H1 (cell line): ENCODE results near the gene TVP23A. TPM values are rescaled to one million over a fixed set of nuclear protein-coding genes. Genes with fewer than 3 reads are reported as not detected.

ENCODE experiments used
- CTCF ChIA-PET: fragments of 300-600 bp; sonication (Branson Sonifier 250); formaldehyde crosslinking; loops from one replicate; lab custom pipeline; 2021; ENCODE audit not compliant: partially characterized antibody; lab: Charles Lee
- POLR2A ChIA-PET: fragments of 300-600 bp; sonication (Branson Sonifier 250); formaldehyde crosslinking; loops from one replicate; lab custom pipeline; 2021; ENCODE audit warnings: inconsistent platforms; ENCODE audit not compliant: partially characterized antibody; lab: Charles Lee
- DNase-seq, 2 experiments: peaks; one replicate each; pipeline versions ENCODE4 v3.0.0 to v3.0.0-alpha.2; 2010 to 2022; ENCODE audit warnings: low spot score in 2 of 2, low read depth in 1 of 2, mixed read lengths in 1 of 2
- FAIRE-seq: peaks from 2 replicates; lab custom pipeline; 2011; peaks lifted over from hg19 to GRCh38; lab: Jason Lieb, UNC
- H2AFZ ChIP-seq: 2 replicates; pipeline ENCODE4 v1.8.1; 2012; ENCODE audit warnings: low read length, inconsistent platforms
- H2AK5ac ChIP-seq: 2 replicates; pipeline ENCODE4 v1.6.1; 2013; ENCODE audit warnings: low read depth, low read length
- H2BK120ac ChIP-seq: replicated peaks from 2 replicates; pipeline ENCODE3; 2013; ENCODE audit warnings: low read depth, low read length, inconsistent platforms
- H2BK12ac ChIP-seq: 2 replicates; pipeline ENCODE4 v1.6.1; 2013; ENCODE audit warnings: low read depth, low read length
- H2BK15ac ChIP-seq: 2 replicates; pipeline ENCODE4 v1.6.1; 2013; ENCODE audit warnings: low read length
- H2BK20ac ChIP-seq: 2 replicates; pipeline ENCODE4 v1.6.1; 2013; ENCODE audit warnings: low read length
- H2BK5ac ChIP-seq: 2 replicates; pipeline ENCODE4 v1.6.1; 2013; ENCODE audit warnings: low read depth, low read length
- H3K14ac ChIP-seq: 2 replicates; pipeline ENCODE4 v1.6.1; 2013; ENCODE audit warnings: inconsistent platforms; ENCODE audit not compliant: insufficient read length
- H3K18ac ChIP-seq: 2 replicates; pipeline ENCODE4 v1.6.1; 2013; ENCODE audit warnings: low read length; ENCODE audit errors: extremely low read depth
- H3K23ac ChIP-seq: 2 replicates; pipeline ENCODE4 v1.6.1; 2013; ENCODE audit warnings: inconsistent platforms; ENCODE audit not compliant: insufficient read length
- H3K23me2 ChIP-seq: 2 replicates; pipeline ENCODE4 v1.6.1; 2013; ENCODE audit warnings: low read depth, low read length
- H3K27ac ChIP-seq: 2 replicates; pipeline ENCODE4 v1.6.1; 2011; ENCODE audit warnings: low read depth, low read length, inconsistent platforms
- H3K27me3 ChIP-seq, 4 experiments: replicated peaks in 1 of 4; 1 replicate in 1 of 4; 2 replicates in 3 of 4; pipeline versions ENCODE4 v1.6.1 to v1.8.1; 2011 to 2013; ENCODE audit warnings: low read length in 3 of 4, mild to moderate bottlenecking in 3 of 4, inconsistent platforms in 2 of 4, mixed read lengths in 2 of 4, moderate library complexity in 1 of 4; ENCODE audit not compliant: control insufficient read depth in 3 of 4, insufficient read depth in 3 of 4; ENCODE audit errors: extremely low read depth in 1 of 4
- H3K36me3 ChIP-seq, 4 experiments: 2 replicates each; pipeline versions ENCODE4 v1.6.1 to v1.8.1; 2011 to 2013; ENCODE audit warnings: mild to moderate bottlenecking in 4 of 4, low read length in 3 of 4, moderate library complexity in 2 of 4, control low read depth in 1 of 4, inconsistent platforms in 1 of 4; ENCODE audit not compliant: insufficient read depth in 4 of 4, control insufficient read depth in 2 of 4
- H3K4ac ChIP-seq: replicated peaks from 2 replicates; pipeline ENCODE3; 2013; ENCODE audit warnings: low read length, low read depth, mixed read lengths, inconsistent platforms; ENCODE audit not compliant: insufficient read length
- H3K4me1 ChIP-seq, 4 experiments: replicated peaks in 1 of 4; 1 replicate in 1 of 4; 2 replicates in 3 of 4; pipeline versions ENCODE4 v1.6.1 to v1.8.1; 2011 to 2013; ENCODE audit warnings: low read length in 3 of 4, inconsistent platforms in 2 of 4, mixed read lengths in 1 of 4; ENCODE audit not compliant: insufficient read depth in 4 of 4, control insufficient read depth in 3 of 4
- H3K4me2 ChIP-seq, 2 experiments: 2 replicates each; pipeline versions ENCODE4 v1.6.1 to v1.8.1; 2011 to 2013; ENCODE audit warnings: low read depth in 2 of 2, low read length in 2 of 2, control low read depth in 1 of 2, inconsistent platforms in 1 of 2, mild to moderate bottlenecking in 1 of 2; ENCODE audit not compliant: insufficient read depth in 1 of 2
- H3K4me3 ChIP-seq, 4 experiments: fragments of 200-600, 300-600 bp in 1 of 4; sonication (generic), shearing (Covaris generic), sonication (Bioruptor Twin) in 1 of 4; 2 replicates each; pipeline versions ENCODE4 v1.5.1 to v1.8.1; 2011 to 2016; ENCODE audit warnings: low read length in 4 of 4, low read depth in 3 of 4, control low read depth in 2 of 4, inconsistent platforms in 2 of 4, mild to moderate bottlenecking in 2 of 4, mixed read lengths in 1 of 4, moderate library complexity in 1 of 4; ENCODE audit not compliant: insufficient read depth in 2 of 4; ENCODE audit errors: extremely low read depth in 1 of 4
- H3K56ac ChIP-seq: replicated peaks from 2 replicates; pipeline ENCODE3; 2013; ENCODE audit warnings: low read depth, mild to moderate bottlenecking, mixed read lengths, low read length, inconsistent platforms; ENCODE audit not compliant: insufficient read length
- H3K79me1 ChIP-seq: 2 replicates; pipeline ENCODE4 v1.6.1; 2013; ENCODE audit warnings: low read depth, low read length, control low read depth
- H3K79me2 ChIP-seq, 2 experiments: 2 replicates each; pipeline versions ENCODE4 v1.6.1 to v1.8.1; 2012 to 2013; ENCODE audit warnings: low read length in 2 of 2, mild to moderate bottlenecking in 2 of 2, inconsistent platforms in 1 of 2; ENCODE audit not compliant: insufficient read depth in 2 of 2, control insufficient read depth in 1 of 2
- H3K9ac ChIP-seq, 4 experiments: replicated peaks in 1 of 4; 1 replicate in 1 of 4; 2 replicates in 3 of 4; pipeline versions ENCODE4 v1.6.1 to v1.8.1; 2011 to 2013; ENCODE audit warnings: low read depth in 3 of 4, low read length in 3 of 4, control low read depth in 2 of 4, mild to moderate bottlenecking in 2 of 4, moderate library complexity in 2 of 4, inconsistent platforms in 1 of 4; ENCODE audit errors: extremely low read depth in 1 of 4
- H3K9me3 ChIP-seq, 2 experiments: 2 replicates each; pipeline versions ENCODE4 v1.6.1 to v1.8.1; 2012 to 2013; ENCODE audit warnings: mild to moderate bottlenecking in 2 of 2, moderate library complexity in 2 of 2, control low read depth in 1 of 2, inconsistent platforms in 1 of 2, low read depth in 1 of 2, low read length in 1 of 2, mixed read lengths in 1 of 2; ENCODE audit not compliant: insufficient read depth in 2 of 2
- H4K20me1 ChIP-seq, 2 experiments: replicated peaks in 1 of 2; 2 replicates each; pipeline versions ENCODE3 to v1.8.1; 2011 to 2013; ENCODE audit warnings: inconsistent platforms in 2 of 2, low read length in 2 of 2, mild to moderate bottlenecking in 1 of 2; ENCODE audit not compliant: insufficient read depth in 2 of 2, control insufficient read depth in 1 of 2
- H4K5ac ChIP-seq: 2 replicates; pipeline ENCODE4 v1.6.1; 2013; ENCODE audit warnings: low read length, low read depth, mixed read lengths, inconsistent platforms; ENCODE audit not compliant: insufficient read length
- H4K8ac ChIP-seq: 2 replicates; pipeline ENCODE4 v1.8.0; 2013; ENCODE audit warnings: mild to moderate bottlenecking, moderate library complexity, low read length, inconsistent platforms; ENCODE audit not compliant: insufficient read depth; ENCODE audit errors: extremely low read depth
- H4K91ac ChIP-seq: replicated peaks from 2 replicates; pipeline ENCODE3; 2013; ENCODE audit warnings: low read length, mixed read lengths, inconsistent platforms; ENCODE audit not compliant: insufficient read length
- POU5F1 ChIP-seq: IDR thresholded peaks from 2 replicates; pipeline ENCODE4 v1.6.1; 2011; ENCODE audit warnings: low read depth, mild to moderate bottlenecking, low read length, moderate library complexity
- WGBS, 2 experiments: shearing (Covaris generic) in 1 of 2; methylation state at CpG; one replicate each; pipeline versions ENCODE4 v1.1.6 to v1.1.7; 2013 to 2015; ENCODE audit warnings: low lambda C conversion rate in 2 of 2, mixed read lengths in 2 of 2, inconsistent platforms in 1 of 2, low coverage in 1 of 2, missing lambda C conversion rate in 1 of 2; ENCODE audit not compliant: insufficient replicate concordance in 2 of 2, insufficient coverage in 1 of 2, insufficient read length in 1 of 2; ENCODE audit errors: extremely low coverage in 1 of 2, missing lambda C conversion rate in 1 of 2; 5-methylcytosine and 5-hydroxymethylcytosine counted together
- polyA plus RNA-seq, 7 experiments: library from polyadenylated mRNA; depleted of rRNA in 3 of 7; stranded (reverse) in 5 of 7; unstranded in 2 of 7; fragments of >200 nt in 5 of 7; fragments of 200-250 nt in 2 of 7; gene quantifications; 1 replicate in 5 of 7; 2 replicates in 1 of 7; 4 replicates in 1 of 7; pipeline versions ENCODE4 v1.2.1 to v1.2.3, GENCODE V29; 2011 to 2013; ENCODE audit warnings: missing spikeins in 2 of 7, mixed read lengths in 2 of 7
- total RNA-seq: library from RNA; stranded (reverse); fragmentation: NEBNext Ultra II Directional; extraction: Animal tissue kit (Norgen Biotek cat#: 25700); gene quantifications from 2 replicates; pipeline ENCODE4 v1.2.1, GENCODE V29; 2021

TVP23A gene
- total and polyA plus RNA-seq, 2 of the 8 experiments (the other 6 are each of a cell fraction or from before 2014, with no cell fraction given), result 2.2 to 3.1 TPM

DNA sequence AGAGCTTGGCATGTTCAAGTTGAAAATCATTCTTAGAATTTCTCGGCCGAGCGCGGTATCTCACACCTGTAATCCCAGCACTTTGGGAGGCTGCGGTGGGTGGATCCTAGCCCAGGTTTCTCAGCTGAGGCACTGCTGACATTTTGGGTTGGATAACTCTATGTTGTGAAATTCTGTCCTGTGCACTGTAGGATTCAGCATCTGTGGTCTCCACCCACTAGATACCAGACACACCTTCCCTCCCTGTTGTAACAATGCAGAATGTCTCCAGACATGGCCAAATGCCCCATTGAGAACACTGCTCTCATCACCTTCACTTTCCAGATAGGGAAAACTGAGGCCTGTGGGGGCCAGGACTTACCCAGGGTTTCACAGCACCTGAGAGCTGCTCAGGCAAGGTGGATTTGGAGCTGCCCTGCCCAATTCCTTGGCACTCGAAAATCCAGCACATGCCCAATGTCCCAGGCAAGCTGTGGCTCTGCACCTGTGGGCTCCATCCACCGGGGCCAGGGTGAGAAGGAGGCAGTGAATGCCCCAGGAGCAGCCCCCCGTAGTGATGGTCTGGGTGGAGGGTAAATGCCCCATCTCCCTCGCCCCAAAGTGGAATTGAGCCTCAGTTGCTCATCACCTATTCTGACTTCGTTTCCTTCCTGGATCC lies 20.2 kb upstream of the TVP23A start:
- H2BK15ac ChIP-seq, result no peak overlapping the region
- H4K8ac ChIP-seq, result no peak overlapping the region
- H3K4me2 ChIP-seq, result no peak overlapping the region
- no peak overlapping the region for H3K9ac ChIP-seq
- no peak overlapping the region for H3K4ac ChIP-seq
- no peak for TF ChIP-seq POU5F1
- H3K36me3 ChIP-seq, result no peaks in the 10 kb centered on the region
- no peaks in the 10 kb centered on the region for H3K23me2 ChIP-seq
- no peak overlapping the region for H3K4me3 ChIP-seq
- ChIA-PET POLR2A (no interaction called here), CTCF (interaction anchor here (0.6 to 0.9 kb wide), 2 partner anchors 17 to 99 kb away, joined by 3 read pairs; no protein-coding TSS in a partner anchor)
- no peaks in the 10 kb centered on the region for H3K27me3 ChIP-seq
- no peaks in the 10 kb centered on the region for H4K20me1 ChIP-seq
- no peak overlapping the region for H3K56ac ChIP-seq
- H3K4me1 ChIP-seq, result 0 out of 7 replicates have a peak, but pooled peaks cover 0 to 2% (median under 1%) of the 10 kb centered on the region in 4 experiments
- H3K79me2 ChIP-seq, result no peaks in the 10 kb centered on the region
- H2BK5ac ChIP-seq, result no peak overlapping the region
- H3K18ac ChIP-seq, result no peak overlapping the region
- no peak overlapping the region for H3K27ac ChIP-seq
- H2AK5ac ChIP-seq, result no peak overlapping the region
- FAIRE-seq (no peak), DNase-seq (no peak)
- H2BK20ac ChIP-seq, result no peak overlapping the region
- no peak overlapping the region for H4K5ac ChIP-seq
- no peak overlapping the region for H3K23ac ChIP-seq
- WGBS, 2 experiments, result 94% methylated on average over 10 of the region's 10 CpGs; no CpG with 5 or more reads in 1 of the 2 experiments
- no peaks in the 10 kb centered on the region for H3K9me3 ChIP-seq
- no peak overlapping the region for H2AFZ ChIP-seq
- no peak overlapping the region for H2BK120ac ChIP-seq
- no peak overlapping the region for H3K14ac ChIP-seq
- no peaks in the 10 kb centered on the region for H3K79me1 ChIP-seq
- H2BK12ac ChIP-seq, result no peak overlapping the region
- no peak overlapping the region for H4K91ac ChIP-seq
